ENCODE measurements around the gene NR1I3.

NR1I3 gene

GRCh38 chr1:161209790-161210409 is 28.1 kb downstream of the NR1I3 start (continued):
- TF ChIP-seq ZNF214 (tag by site-specific recombination; IDR thresholded peaks at IDR 0.05; ENCODE audit: borderline replicate concordance), result no peak
- TF ChIP-seq ZNF639 (tag by site-specific recombination; IDR thresholded peaks at IDR 0.05), result no peak
- peak; percentile 68; the same call in 1 of the 2 replicates for TF ChIP-seq ZSCAN30 (tag by site-specific recombination; IDR thresholded peaks at IDR 0.05)
- peak; percentile 81 for TF ChIP-seq ZNF2 (tag by site-specific recombination; IDR thresholded peaks at IDR 0.05)
- no peak for TF ChIP-seq ZNF571 (tag by site-specific recombination; IDR thresholded peaks at IDR 0.05)
- TF ChIP-seq ZBTB11 (tag by site-specific recombination; conservative IDR thresholded peaks at IDR 0.05; ENCODE audit: low read depth), result peak; percentile 90
- TF ChIP-seq REPIN1 (tag by site-specific recombination; IDR thresholded peaks at IDR 0.05; ENCODE audit: low read depth), result no peak
- TF ChIP-seq ZNF362 (tag by site-specific recombination; IDR thresholded peaks at IDR 0.05), result no peak
- TF ChIP-seq ZNF48 (tag by site-specific recombination; IDR thresholded peaks at IDR 0.05), result no peak
- no peak for TF ChIP-seq ZNF121 (tag by site-specific recombination; IDR thresholded peaks at IDR 0.05)
- peak; percentile 84 for TF ChIP-seq ZNF654 (tag by site-specific recombination; IDR thresholded peaks at IDR 0.05; ENCODE audit: low read depth)
- no peak for TF ChIP-seq ZNF704 (tag by site-specific recombination; IDR thresholded peaks at IDR 0.05)
- no peak for TF ChIP-seq ZNF26 (tag by site-specific recombination; IDR thresholded peaks at IDR 0.05)
- no peak for TF ChIP-seq TRIM28 (IDR thresholded peaks at IDR 0.05; ENCODE audit: borderline replicate concordance, low read length)
- TF ChIP-seq ZNF473 (tag by site-specific recombination; IDR thresholded peaks at IDR 0.05), result no peak
- TF ChIP-seq ZNF629 (tag by site-specific recombination; IDR thresholded peaks at IDR 0.05), result no peak
- no peak for TF ChIP-seq ZNF311 (tag by site-specific recombination; IDR thresholded peaks at IDR 0.05; ENCODE audit: borderline replicate concordance)
- 0 out of 2 replicates have a peak, but pooled peaks have one; percentile 12 for TF ChIP-seq PRDM10 (tag by site-specific recombination; IDR thresholded peaks at IDR 0.05)

Data from HEK293 (cell line).